WTC11 (cell line): Measurements from ENCODE around the gene APCDD1. TPM values are rescaled to one million over a fixed set of nuclear protein-coding genes. Genes with fewer than 3 reads are reported as not detected.

ENCODE experiments used
- ATAC-seq: fragments of 200-7000 bp; cut with Tn5 transposase; 2 replicates; pipeline ENCODE4 v1.10.0; 2021; ENCODE audit warnings: mild to moderate bottlenecking, moderate library complexity
- CTCF ChIA-PET: fragments of 300-600 bp; sonication (Branson Sonifier 250); formaldehyde crosslinking; loops from one replicate; lab custom pipeline; 2021; ENCODE audit warnings: antibody characterized with exemption; lab: Charles Lee
- POLR2A ChIA-PET: fragments of 350-600 bp; sonication (Branson Sonifier 250); formaldehyde crosslinking; loops from one replicate; lab custom pipeline; 2021; ENCODE audit warnings: antibody characterized with exemption; lab: Charles Lee
- DNase-seq: peaks from one replicate; pipeline ENCODE4 v3.0.0; 2021; ENCODE audit warnings: low spot score
- H3K27ac Mint-ChIP-seq: 2 replicates; pipeline ENCODE4 v1.8.0; 2021; ENCODE audit warnings: mixed read lengths
- H3K27me3 Mint-ChIP-seq: 2 replicates; pipeline ENCODE4 v1.8.0; 2021; ENCODE audit warnings: low read depth, mild to moderate bottlenecking, moderate library complexity, mixed read lengths
- H3K36me3 Mint-ChIP-seq: 2 replicates; pipeline ENCODE4 v1.8.0; 2021; ENCODE audit warnings: mixed read lengths
- H3K4me1 Mint-ChIP-seq: 2 replicates; pipeline ENCODE4 v1.8.0; 2022; ENCODE audit warnings: mixed read lengths
- H3K4me3 Mint-ChIP-seq: 2 replicates; pipeline ENCODE4 v1.8.0; 2021; ENCODE audit warnings: mild to moderate bottlenecking, moderate library complexity, mixed read lengths
- H3K9me3 Mint-ChIP-seq: 2 replicates; pipeline ENCODE4 v1.8.0; 2021; ENCODE audit warnings: mixed read lengths
- CDX4 ChIP-seq: fragments of 250-450 bp; sonication (Bioruptor Pico); IDR thresholded peaks from 2 replicates; pipeline ENCODE4 v1.9.0; 2021; ENCODE audit warnings: moderate library complexity, mild to moderate bottlenecking, inconsistent platforms, borderline replicate concordance
- CTCF ChIP-seq: fragments of 200-600 bp; IDR thresholded peaks from 2 replicates; pipeline ENCODE4 v1.8.0; 2022; ENCODE audit warnings: antibody characterized with exemption
- ESRRA ChIP-seq: sonication (generic); formaldehyde crosslinking; IDR thresholded peaks from 2 replicates; pipeline ENCODE4 v1.8.1; 2022; ENCODE audit warnings: mild to moderate bottlenecking, missing genetic modification reagents, borderline replicate concordance
- FOXJ3 ChIP-seq: sonication (generic); formaldehyde crosslinking; IDR thresholded peaks from 2 replicates; pipeline ENCODE4 v1.9.0; 2021; ENCODE audit warnings: missing genetic modification reagents, mild to moderate bottlenecking, borderline replicate concordance
- FOXP1 ChIP-seq: sonication (generic); formaldehyde crosslinking; IDR thresholded peaks from 2 replicates; pipeline ENCODE4 v1.8.0; 2022; ENCODE audit warnings: missing genetic modification reagents, mild to moderate bottlenecking, moderate library complexity, borderline replicate concordance
- GRHL2 ChIP-seq: fragments of 250-450 bp; sonication (Bioruptor Pico); IDR thresholded peaks from 2 replicates; pipeline ENCODE4 v1.8.0; 2022; ENCODE audit warnings: mild to moderate bottlenecking, moderate library complexity; ENCODE audit not compliant: insufficient replicate concordance, severe bottlenecking
- GTF2I ChIP-seq: fragments of 250-450 bp; sonication (Bioruptor Pico); conservative IDR thresholded peaks from 2 replicates; pipeline ENCODE4 v1.4.0; 2021; ENCODE audit warnings: mild to moderate bottlenecking
- HMGXB4 ChIP-seq: sonication (generic); formaldehyde crosslinking; IDR thresholded peaks from 2 replicates; pipeline ENCODE4 v1.8.1; 2023; ENCODE audit warnings: mild to moderate bottlenecking, moderate library complexity, missing genetic modification reagents
- IRF2 ChIP-seq: sonication (generic); formaldehyde crosslinking; IDR thresholded peaks from 2 replicates; pipeline ENCODE4 v1.8.0; 2022; ENCODE audit warnings: low read depth, missing genetic modification reagents, borderline replicate concordance
- JUN ChIP-seq: sonication (generic); formaldehyde crosslinking; IDR thresholded peaks from 2 replicates; pipeline ENCODE4 v1.8.0; 2023; ENCODE audit warnings: mild to moderate bottlenecking, missing genetic modification reagents
- KAT7 ChIP-seq: sonication (generic); formaldehyde crosslinking; IDR thresholded peaks from 2 replicates; pipeline ENCODE4 v1.8.1; 2023; ENCODE audit warnings: missing genetic modification reagents, mild to moderate bottlenecking, borderline replicate concordance
- MAX ChIP-seq: sonication (generic); formaldehyde crosslinking; IDR thresholded peaks from 2 replicates; pipeline ENCODE4 v1.8.0; 2022; ENCODE audit warnings: mild to moderate bottlenecking, missing genetic modification reagents
- MYBL2 ChIP-seq: sonication (generic); formaldehyde crosslinking; IDR thresholded peaks from 2 replicates; pipeline ENCODE4 v1.8.1; 2023; ENCODE audit warnings: mild to moderate bottlenecking, moderate library complexity, missing genetic modification reagents
- NFE2L1 ChIP-seq: sonication (generic); formaldehyde crosslinking; IDR thresholded peaks from 2 replicates; pipeline ENCODE4 v1.8.1; 2023; ENCODE audit warnings: missing genetic modification reagents
- NR2C2 ChIP-seq: sonication (generic); formaldehyde crosslinking; IDR thresholded peaks from 2 replicates; pipeline ENCODE4 v1.8.0; 2022; ENCODE audit warnings: mild to moderate bottlenecking, missing genetic modification reagents
- NR3C1 ChIP-seq: sonication (generic); formaldehyde crosslinking; conservative IDR thresholded peaks from 2 replicates; pipeline ENCODE4 v1.8.1; 2023; ENCODE audit warnings: low read depth, mild to moderate bottlenecking, missing genetic modification reagents
- OVOL2 ChIP-seq: fragments of 250-450 bp; sonication (Bioruptor Pico); IDR thresholded peaks from 2 replicates; pipeline ENCODE4 v1.9.0; 2021; ENCODE audit warnings: mild to moderate bottlenecking, borderline replicate concordance
- SMAD3 ChIP-seq: sonication (generic); formaldehyde crosslinking; IDR thresholded peaks from 2 replicates; pipeline ENCODE4 v1.8.0; 2022; ENCODE audit warnings: missing genetic modification reagents, mild to moderate bottlenecking, borderline replicate concordance
- USF1 ChIP-seq: sonication (generic); formaldehyde crosslinking; IDR thresholded peaks from 2 replicates; pipeline ENCODE4 v1.8.0; 2022; ENCODE audit warnings: mild to moderate bottlenecking, missing genetic modification reagents
- ZNF219 ChIP-seq: sonication (generic); formaldehyde crosslinking; IDR thresholded peaks from 2 replicates; pipeline ENCODE4 v1.8.0; 2023; ENCODE audit warnings: missing genetic modification reagents, mild to moderate bottlenecking, borderline replicate concordance
- ZNF263 ChIP-seq: sonication (generic); formaldehyde crosslinking; IDR thresholded peaks from 2 replicates; pipeline ENCODE4 v1.8.1; 2022; ENCODE audit warnings: low read depth, mild to moderate bottlenecking, moderate library complexity, missing genetic modification reagents
- ZNF423 ChIP-seq: fragments of 250-450 bp; sonication (Bioruptor Pico); IDR thresholded peaks from 2 replicates; pipeline ENCODE4 v2.1.2; 2022; ENCODE audit warnings: mild to moderate bottlenecking, moderate library complexity
- ZNF425 ChIP-seq: fragments of 250-450 bp; sonication (Bioruptor Pico); conservative IDR thresholded peaks from 2 replicates; pipeline ENCODE4 v1.9.0; 2021; ENCODE audit warnings: mild to moderate bottlenecking
- total RNA-seq: library from RNA; stranded (reverse); gene quantifications from 3 replicates; pipeline ENCODE4 v1.2.3, GENCODE V29; 2021

The APCDD1 gene
- total RNA-seq, 1 experiment from 2014 or later: 7.1 TPM

GRCh38 chr18:10453261-10453805, 1.1 kb upstream of the APCDD1 start:
- Mint-ChIP-seq H3K27me3 (peaks cover 54% of the 10 kb centered on the region), H3K27ac (no peak overlapping the region), H3K36me3 (no peaks in the 10 kb centered on the region), H3K9me3 (no peaks in the 10 kb centered on the region), H3K4me1 (peaks cover 19% of the 10 kb centered on the region)
- POLR2A ChIA-PET: interaction anchor here (0.8 kb wide), 1 partner anchor 47 kb away, joined by 3 read pairs; no protein-coding TSS in a partner anchor
- DNase-seq (no peak), ATAC-seq (no peak)
- CTCF ChIA-PET: interaction anchor here (1.5 kb wide), 1 partner anchor 12 kb away, joined by 4 read pairs; no protein-coding TSS in a partner anchor
- TF ChIP-seq NR3C1 (no peak), ZNF425 (CRISPR knock-in tag) (no peak), NFE2L1 (CRISPR knock-in tag) (no peak), CTCF (no peak), ZNF423 (CRISPR knock-in tag) (no peak), NR2C2 (CRISPR knock-in tag) (no peak), OVOL2 (no peak), USF1 (CRISPR knock-in tag) (no peak), ESRRA (CRISPR knock-in tag) (no peak)
- TF ChIP-seq, all 79 proteins: peak for 0
- peak overlapping the region; percentile 73 for H3K4me3 Mint-ChIP-seq

- CTCF ChIA-PET: interaction anchor here (0.7 to 1.7 kb wide), 3 partner anchors 13 to 36 kb away, joined by 3 to 4 read pairs (median 3); no protein-coding TSS in a partner anchor
- no peak for TF ChIP-seq KAT7 (CRISPR knock-in tag)
- no peak for TF ChIP-seq IRF2 (CRISPR knock-in tag)
- no peak for TF ChIP-seq MYBL2 (CRISPR knock-in tag)
- no peak for TF ChIP-seq GTF2I (CRISPR knock-in tag)
- no peak for TF ChIP-seq ZNF263 (CRISPR knock-in tag)
- TF ChIP-seq SMAD3 (CRISPR knock-in tag): no peak
- TF ChIP-seq ZNF219 (CRISPR knock-in tag): no peak
- TF ChIP-seq MAX (CRISPR knock-in tag): no peak
- no peak for TF ChIP-seq GRHL2 (CRISPR knock-in tag)
- TF ChIP-seq JUN (CRISPR knock-in tag): 0 out of 2 replicates have a peak, but pooled peaks have one; percentile 26
- TF ChIP-seq HMGXB4: peak; percentile 84
- no peak for TF ChIP-seq CDX4 (CRISPR knock-in tag)
- no peak for TF ChIP-seq FOXJ3
- no peak for TF ChIP-seq ESRRA (CRISPR knock-in tag)
- TF ChIP-seq FOXP1 (CRISPR knock-in tag): no peak
- no peak for TF ChIP-seq ZNF425 (CRISPR knock-in tag)
- TF ChIP-seq, all 79 proteins: peak for 2
- DNase-seq: peak; percentile 54
- Mint-ChIP-seq H3K27ac (no peak overlapping the region), H3K4me3 (peak overlapping the region; percentile 74), H3K36me3 (no peaks in the 10 kb centered on the region), H3K9me3 (no peaks in the 10 kb centered on the region), H3K27me3 (peaks cover 55% of the 10 kb centered on the region), H3K4me1 (peaks cover 19% of the 10 kb centered on the region)
- POLR2A ChIA-PET: no interaction called here
- ATAC-seq: peak; percentile 54; the same call in 1 of the 2 replicates
These were observed 484 bp downstream of the APCDD1 start for GRCh38 chr18:10454681-10455557.
